H1 (cell line): Measurements from ENCODE around the gene LRP3. TPM values are rescaled to one million over a fixed set of nuclear protein-coding genes. Genes with fewer than 3 reads are reported as not detected.

Source experiments
- CTCF ChIA-PET: fragments of 300-600 bp; sonication (Branson Sonifier 250); formaldehyde crosslinking; loops from one replicate; lab custom pipeline; 2021; ENCODE audit not compliant: partially characterized antibody; lab: Charles Lee
- POLR2A ChIA-PET: fragments of 300-600 bp; sonication (Branson Sonifier 250); formaldehyde crosslinking; loops from one replicate; lab custom pipeline; 2021; ENCODE audit warnings: inconsistent platforms; ENCODE audit not compliant: partially characterized antibody; lab: Charles Lee
- DNase-seq, 2 experiments: peaks; one replicate each; pipeline versions ENCODE4 v3.0.0 to v3.0.0-alpha.2; 2010 to 2022; ENCODE audit warnings: low spot score in 2 of 2, low read depth in 1 of 2, mixed read lengths in 1 of 2
- FAIRE-seq: peaks from 2 replicates; lab custom pipeline; 2011; peaks lifted over from hg19 to GRCh38; lab: Jason Lieb, UNC
- H2AFZ ChIP-seq: 2 replicates; pipeline ENCODE4 v1.8.1; 2012; ENCODE audit warnings: low read length, inconsistent platforms
- H2AK5ac ChIP-seq: 2 replicates; pipeline ENCODE4 v1.6.1; 2013; ENCODE audit warnings: low read depth, low read length
- H2BK120ac ChIP-seq: replicated peaks from 2 replicates; pipeline ENCODE3; 2013; ENCODE audit warnings: low read depth, low read length, inconsistent platforms
- H2BK12ac ChIP-seq: 2 replicates; pipeline ENCODE4 v1.6.1; 2013; ENCODE audit warnings: low read depth, low read length
- H2BK15ac ChIP-seq: 2 replicates; pipeline ENCODE4 v1.6.1; 2013; ENCODE audit warnings: low read length
- H2BK20ac ChIP-seq: 2 replicates; pipeline ENCODE4 v1.6.1; 2013; ENCODE audit warnings: low read length
- H2BK5ac ChIP-seq: 2 replicates; pipeline ENCODE4 v1.6.1; 2013; ENCODE audit warnings: low read depth, low read length
- H3K14ac ChIP-seq: 2 replicates; pipeline ENCODE4 v1.6.1; 2013; ENCODE audit warnings: inconsistent platforms; ENCODE audit not compliant: insufficient read length
- H3K18ac ChIP-seq: 2 replicates; pipeline ENCODE4 v1.6.1; 2013; ENCODE audit warnings: low read length; ENCODE audit errors: extremely low read depth
- H3K23ac ChIP-seq: 2 replicates; pipeline ENCODE4 v1.6.1; 2013; ENCODE audit warnings: inconsistent platforms; ENCODE audit not compliant: insufficient read length
- H3K23me2 ChIP-seq: 2 replicates; pipeline ENCODE4 v1.6.1; 2013; ENCODE audit warnings: low read depth, low read length
- H3K27ac ChIP-seq: 2 replicates; pipeline ENCODE4 v1.6.1; 2011; ENCODE audit warnings: low read depth, low read length, inconsistent platforms
- H3K27me3 ChIP-seq, 4 experiments: replicated peaks in 1 of 4; 1 replicate in 1 of 4; 2 replicates in 3 of 4; pipeline versions ENCODE4 v1.6.1 to v1.8.1; 2011 to 2013; ENCODE audit warnings: low read length in 3 of 4, mild to moderate bottlenecking in 3 of 4, inconsistent platforms in 2 of 4, mixed read lengths in 2 of 4, moderate library complexity in 1 of 4; ENCODE audit not compliant: control insufficient read depth in 3 of 4, insufficient read depth in 3 of 4; ENCODE audit errors: extremely low read depth in 1 of 4
- H3K36me3 ChIP-seq, 4 experiments: 2 replicates each; pipeline versions ENCODE4 v1.6.1 to v1.8.1; 2011 to 2013; ENCODE audit warnings: mild to moderate bottlenecking in 4 of 4, low read length in 3 of 4, moderate library complexity in 2 of 4, control low read depth in 1 of 4, inconsistent platforms in 1 of 4; ENCODE audit not compliant: insufficient read depth in 4 of 4, control insufficient read depth in 2 of 4
- H3K4ac ChIP-seq: replicated peaks from 2 replicates; pipeline ENCODE3; 2013; ENCODE audit warnings: low read length, low read depth, mixed read lengths, inconsistent platforms; ENCODE audit not compliant: insufficient read length
- H3K4me1 ChIP-seq, 4 experiments: replicated peaks in 1 of 4; 1 replicate in 1 of 4; 2 replicates in 3 of 4; pipeline versions ENCODE4 v1.6.1 to v1.8.1; 2011 to 2013; ENCODE audit warnings: low read length in 3 of 4, inconsistent platforms in 2 of 4, mixed read lengths in 1 of 4; ENCODE audit not compliant: insufficient read depth in 4 of 4, control insufficient read depth in 3 of 4
- H3K4me2 ChIP-seq, 2 experiments: 2 replicates each; pipeline versions ENCODE4 v1.6.1 to v1.8.1; 2011 to 2013; ENCODE audit warnings: low read depth in 2 of 2, low read length in 2 of 2, control low read depth in 1 of 2, inconsistent platforms in 1 of 2, mild to moderate bottlenecking in 1 of 2; ENCODE audit not compliant: insufficient read depth in 1 of 2
- H3K4me3 ChIP-seq, 4 experiments: fragments of 200-600, 300-600 bp in 1 of 4; sonication (generic), shearing (Covaris generic), sonication (Bioruptor Twin) in 1 of 4; 2 replicates each; pipeline versions ENCODE4 v1.5.1 to v1.8.1; 2011 to 2016; ENCODE audit warnings: low read length in 4 of 4, low read depth in 3 of 4, control low read depth in 2 of 4, inconsistent platforms in 2 of 4, mild to moderate bottlenecking in 2 of 4, mixed read lengths in 1 of 4, moderate library complexity in 1 of 4; ENCODE audit not compliant: insufficient read depth in 2 of 4; ENCODE audit errors: extremely low read depth in 1 of 4
- H3K56ac ChIP-seq: replicated peaks from 2 replicates; pipeline ENCODE3; 2013; ENCODE audit warnings: low read depth, mild to moderate bottlenecking, mixed read lengths, low read length, inconsistent platforms; ENCODE audit not compliant: insufficient read length
- H3K79me1 ChIP-seq: 2 replicates; pipeline ENCODE4 v1.6.1; 2013; ENCODE audit warnings: low read depth, low read length, control low read depth
- H3K79me2 ChIP-seq, 2 experiments: 2 replicates each; pipeline versions ENCODE4 v1.6.1 to v1.8.1; 2012 to 2013; ENCODE audit warnings: low read length in 2 of 2, mild to moderate bottlenecking in 2 of 2, inconsistent platforms in 1 of 2; ENCODE audit not compliant: insufficient read depth in 2 of 2, control insufficient read depth in 1 of 2
- H3K9ac ChIP-seq, 4 experiments: replicated peaks in 1 of 4; 1 replicate in 1 of 4; 2 replicates in 3 of 4; pipeline versions ENCODE4 v1.6.1 to v1.8.1; 2011 to 2013; ENCODE audit warnings: low read depth in 3 of 4, low read length in 3 of 4, control low read depth in 2 of 4, mild to moderate bottlenecking in 2 of 4, moderate library complexity in 2 of 4, inconsistent platforms in 1 of 4; ENCODE audit errors: extremely low read depth in 1 of 4
- H3K9me3 ChIP-seq, 2 experiments: 2 replicates each; pipeline versions ENCODE4 v1.6.1 to v1.8.1; 2012 to 2013; ENCODE audit warnings: mild to moderate bottlenecking in 2 of 2, moderate library complexity in 2 of 2, control low read depth in 1 of 2, inconsistent platforms in 1 of 2, low read depth in 1 of 2, low read length in 1 of 2, mixed read lengths in 1 of 2; ENCODE audit not compliant: insufficient read depth in 2 of 2
- H4K20me1 ChIP-seq, 2 experiments: replicated peaks in 1 of 2; 2 replicates each; pipeline versions ENCODE3 to v1.8.1; 2011 to 2013; ENCODE audit warnings: inconsistent platforms in 2 of 2, low read length in 2 of 2, mild to moderate bottlenecking in 1 of 2; ENCODE audit not compliant: insufficient read depth in 2 of 2, control insufficient read depth in 1 of 2
- H4K5ac ChIP-seq: 2 replicates; pipeline ENCODE4 v1.6.1; 2013; ENCODE audit warnings: low read length, low read depth, mixed read lengths, inconsistent platforms; ENCODE audit not compliant: insufficient read length
- H4K8ac ChIP-seq: 2 replicates; pipeline ENCODE4 v1.8.0; 2013; ENCODE audit warnings: mild to moderate bottlenecking, moderate library complexity, low read length, inconsistent platforms; ENCODE audit not compliant: insufficient read depth; ENCODE audit errors: extremely low read depth
- H4K91ac ChIP-seq: replicated peaks from 2 replicates; pipeline ENCODE3; 2013; ENCODE audit warnings: low read length, mixed read lengths, inconsistent platforms; ENCODE audit not compliant: insufficient read length
- WGBS, 2 experiments: shearing (Covaris generic) in 1 of 2; methylation state at CpG; one replicate each; pipeline versions ENCODE4 v1.1.6 to v1.1.7; 2013 to 2015; ENCODE audit warnings: low lambda C conversion rate in 2 of 2, mixed read lengths in 2 of 2, inconsistent platforms in 1 of 2, low coverage in 1 of 2, missing lambda C conversion rate in 1 of 2; ENCODE audit not compliant: insufficient replicate concordance in 2 of 2, insufficient coverage in 1 of 2, insufficient read length in 1 of 2; ENCODE audit errors: extremely low coverage in 1 of 2, missing lambda C conversion rate in 1 of 2; 5-methylcytosine and 5-hydroxymethylcytosine counted together
- polyA plus RNA-seq, 7 experiments: library from polyadenylated mRNA; depleted of rRNA in 3 of 7; stranded (reverse) in 5 of 7; unstranded in 2 of 7; fragments of >200 nt in 5 of 7; fragments of 200-250 nt in 2 of 7; gene quantifications; 1 replicate in 5 of 7; 2 replicates in 1 of 7; 4 replicates in 1 of 7; pipeline versions ENCODE4 v1.2.1 to v1.2.3, GENCODE V29; 2011 to 2013; ENCODE audit warnings: missing spikeins in 2 of 7, mixed read lengths in 2 of 7
- total RNA-seq: library from RNA; stranded (reverse); fragmentation: NEBNext Ultra II Directional; extraction: Animal tissue kit (Norgen Biotek cat#: 25700); gene quantifications from 2 replicates; pipeline ENCODE4 v1.2.1, GENCODE V29; 2021

Gene LRP3
- total and polyA plus RNA-seq, 2 of the 8 experiments (the other 6 are each of a cell fraction or from before 2014, with no cell fraction given) = 30.3 to 33.7 TPM

DNA sequence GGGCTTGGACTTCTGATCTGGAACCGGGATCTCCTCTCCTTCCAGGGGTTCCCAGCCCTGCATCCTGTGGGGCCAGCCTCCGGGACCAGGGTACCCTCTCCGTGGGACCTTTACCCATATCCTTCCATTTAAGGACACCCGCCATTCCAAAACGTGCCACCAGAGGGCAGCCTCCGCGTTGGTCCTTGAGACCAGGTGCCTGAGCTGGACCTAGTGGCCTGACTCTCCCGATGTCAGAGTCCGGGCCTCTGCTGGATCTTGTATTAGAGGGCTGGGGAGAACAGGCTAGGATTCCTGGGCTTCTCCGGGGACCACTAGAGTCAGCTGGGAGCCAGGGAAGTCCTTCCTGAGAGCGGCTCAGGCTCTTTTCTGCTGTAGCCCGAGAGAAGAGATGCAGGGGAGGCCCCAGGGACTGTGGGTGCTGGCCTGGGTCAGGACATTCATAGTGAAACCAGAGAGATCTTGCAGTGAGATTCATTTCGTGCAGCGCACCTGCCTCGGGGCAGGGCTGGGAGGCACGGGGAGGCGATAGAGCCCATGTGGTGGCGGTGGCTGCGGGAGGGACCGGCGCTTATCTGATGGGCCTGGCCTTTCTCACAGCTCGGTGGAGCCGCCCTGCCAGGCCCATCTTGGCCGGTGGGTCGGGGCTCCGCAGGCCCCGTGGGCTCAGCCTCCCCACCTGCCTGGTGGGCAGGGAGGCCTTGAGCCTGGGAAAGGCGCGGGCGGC lies 41.3 kb downstream of the LRP3 start:
- no peak overlapping the region for H3K18ac ChIP-seq
- no peak overlapping the region for H3K4ac ChIP-seq
- no peak overlapping the region for H3K23ac ChIP-seq
- peak; percentile 70 to 99 for DNase-seq
- H3K27me3 ChIP-seq = no peaks in the 10 kb centered on the region
- no peak overlapping the region for H2BK120ac ChIP-seq
- ChIA-PET CTCF (interaction anchor here (0.7 to 15.1 kb wide), 38 partner anchors 8 to 183 kb away, joined by 3 to 426 read pairs (median 4); partner anchors contain the start of genes CEBPA and SLC7A10), POLR2A (interaction anchor here (1.1 to 3.0 kb wide), 3 partner anchors 66 to 169 kb away, joined by 3 to 13 read pairs (median 4); partner anchors contain the start of gene CEBPG)
- no peaks in the 10 kb centered on the region for H3K79me1 ChIP-seq
- no peak overlapping the region; the same call in none of the 2 replicates for H4K8ac ChIP-seq
- no peak overlapping the region for H4K91ac ChIP-seq
- H3K9ac ChIP-seq = no peak overlapping the region
- H4K5ac ChIP-seq = no peak overlapping the region
- no peaks in the 10 kb centered on the region for H3K36me3 ChIP-seq
- H3K79me2 ChIP-seq = no peaks in the 10 kb centered on the region
- H2AK5ac ChIP-seq = no peak overlapping the region
- H2AFZ ChIP-seq = no peak overlapping the region
- WGBS, 2 experiments = 63% methylated on average over 27 of the region's 30 CpGs; no CpG with 5 or more reads in 1 of the 2 experiments
- H3K4me2 ChIP-seq = no peak overlapping the region
- no peak overlapping the region for H3K14ac ChIP-seq
- no peak overlapping the region for H2BK20ac ChIP-seq
- H2BK12ac ChIP-seq = no peak overlapping the region
- FAIRE-seq = peak; percentile 81
- peaks cover 0 to 6% of the 10 kb centered on the region in 2 experiments for H4K20me1 ChIP-seq
- H3K56ac ChIP-seq = no peak overlapping the region
- H2BK5ac ChIP-seq = no peak overlapping the region
- peaks cover 9% of the 10 kb centered on the region for H3K23me2 ChIP-seq
- H3K9me3 ChIP-seq = no peaks in the 10 kb centered on the region
- no peaks in the 10 kb centered on the region; a peak in 1 of 7 replicates for H3K4me1 ChIP-seq
- H3K27ac ChIP-seq = no peak overlapping the region
- H2BK15ac ChIP-seq = no peak overlapping the region
- H3K4me3 ChIP-seq = no peak overlapping the region
